GM19035 (cell line): ENCODE results near the gene CRYGN.
A peak's percentile ranks its signal among the peaks of the same experiment; 100 is the strongest.

ENCODE experiments used
- ATAC-seq: cut with Tn5 transposase; IDR thresholded peaks from one replicate; pipeline ENCODE4 v1.9.1; 2021; ENCODE audit not compliant: unreplicated experiment

The CRYGN gene

DNA sequence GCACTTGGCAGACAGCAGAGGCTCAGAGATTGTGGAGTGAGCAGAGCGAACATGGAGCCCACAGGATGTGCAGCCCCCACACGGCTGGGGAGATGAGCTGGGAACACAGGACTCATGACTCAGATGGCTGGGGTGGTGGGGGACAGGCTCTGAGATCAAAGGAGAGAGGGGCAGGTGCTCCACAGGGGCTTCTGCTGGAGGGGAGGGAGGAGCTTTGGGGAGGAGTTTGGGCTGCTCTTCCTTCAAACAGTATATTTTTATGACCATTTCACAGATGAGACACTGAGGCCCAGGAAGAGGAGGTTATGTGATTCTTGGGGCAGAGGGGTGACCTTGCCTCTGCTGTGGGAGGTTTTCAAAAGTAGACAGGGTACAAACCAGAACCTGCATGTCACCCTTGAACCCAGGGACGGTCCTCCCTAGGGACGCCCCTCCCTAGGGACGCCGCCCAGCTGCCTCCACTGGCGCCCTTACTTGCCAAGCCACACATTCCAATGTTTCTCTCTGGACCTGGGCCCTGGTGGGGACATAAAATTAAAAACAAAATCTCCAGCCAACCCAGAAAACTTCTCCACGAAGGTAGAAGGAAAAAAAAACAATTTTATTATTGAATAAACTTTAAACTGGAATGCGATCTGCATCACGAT is 981 bp upstream of the CRYGN start:
- ATAC-seq: no peak

DNA sequence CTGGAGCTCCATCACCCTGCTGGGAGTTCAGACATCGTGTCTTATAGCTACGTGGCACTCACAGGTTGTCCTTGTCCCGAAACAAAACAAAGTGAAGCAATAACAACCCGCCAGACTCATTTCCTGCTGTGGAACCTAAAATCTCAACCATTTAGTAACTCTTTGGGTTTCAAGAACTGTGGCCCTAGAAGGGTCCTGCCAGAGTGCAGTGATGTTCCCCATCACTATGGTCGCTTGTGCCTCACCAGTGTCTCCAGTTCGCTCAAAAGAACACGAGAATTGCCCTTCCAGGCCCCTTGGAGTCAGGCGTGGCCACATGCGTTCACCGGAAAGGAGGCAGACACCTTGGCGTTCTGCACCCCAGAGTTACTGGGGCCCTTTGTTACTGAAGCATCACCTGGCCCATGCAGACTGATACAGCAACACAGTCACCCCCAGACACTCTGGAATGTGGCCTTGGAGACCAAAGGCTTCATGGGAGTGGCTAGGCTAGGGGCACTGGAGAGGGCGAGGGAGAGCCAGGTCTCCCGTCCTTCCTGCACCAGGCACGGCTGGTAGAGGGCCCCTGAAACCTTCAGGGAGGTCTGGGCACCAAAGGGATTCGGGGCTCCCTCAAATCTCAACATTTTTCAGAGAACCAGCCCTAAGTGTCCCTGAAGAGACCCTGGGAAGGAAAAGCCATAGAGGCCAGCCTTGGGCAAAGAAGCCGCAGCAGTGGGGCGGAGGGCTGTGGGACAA is 908 bp downstream of the CRYGN start:
- ATAC-seq: no peak

DNA sequence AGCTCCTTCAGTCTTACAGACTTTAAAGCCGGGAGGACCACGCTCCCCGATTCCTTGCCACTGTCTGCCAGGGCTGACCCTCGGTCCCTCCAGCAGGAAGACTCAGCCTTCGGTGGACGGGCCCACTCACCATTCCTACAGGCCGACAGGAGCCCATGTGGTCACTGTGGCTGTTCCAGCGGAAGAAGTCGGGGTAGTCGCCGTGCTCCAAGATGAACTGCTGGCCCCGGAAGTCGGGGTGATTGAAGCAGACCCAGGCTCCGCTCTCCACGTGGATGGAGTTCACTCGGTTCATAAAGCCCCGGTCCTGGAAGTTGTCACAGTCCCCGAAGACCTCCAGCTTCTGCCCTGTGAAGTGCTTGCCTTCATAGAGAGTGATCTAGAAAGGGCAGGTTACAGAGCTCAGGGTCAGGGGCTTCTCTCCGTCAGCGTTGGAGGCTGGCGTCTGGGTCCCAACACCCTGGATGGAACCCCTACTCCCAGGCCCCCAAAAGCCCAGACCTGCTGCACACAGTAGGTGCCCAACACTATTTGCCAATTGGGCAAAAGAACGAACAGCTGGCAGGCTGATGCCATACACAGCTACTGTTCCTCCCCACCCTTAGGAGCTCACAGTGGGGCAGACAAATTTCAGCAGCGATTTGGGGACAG is 1.9 kb downstream of the CRYGN start:
- ATAC-seq: no peak

DNA sequence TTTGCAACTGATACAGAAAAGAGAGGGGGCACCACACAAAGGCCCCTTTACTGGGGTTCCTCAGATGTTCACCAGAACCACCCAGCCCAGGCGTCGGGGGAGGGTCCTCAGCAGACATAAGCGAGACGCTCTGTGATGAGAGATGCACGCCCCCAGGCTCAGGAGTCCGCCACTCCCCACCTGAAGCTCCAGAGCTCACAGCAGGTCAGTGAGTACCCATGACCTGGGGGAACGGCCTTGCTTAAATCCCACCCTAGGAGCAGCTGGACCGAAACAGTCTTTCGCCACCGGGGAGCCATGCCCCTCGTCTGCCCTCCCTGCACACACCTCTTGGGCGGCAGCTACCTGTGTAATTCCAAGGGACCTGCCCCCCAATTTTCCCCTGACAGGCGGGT is 2.8 kb downstream of the CRYGN start:
- ATAC-seq: no peak

DNA sequence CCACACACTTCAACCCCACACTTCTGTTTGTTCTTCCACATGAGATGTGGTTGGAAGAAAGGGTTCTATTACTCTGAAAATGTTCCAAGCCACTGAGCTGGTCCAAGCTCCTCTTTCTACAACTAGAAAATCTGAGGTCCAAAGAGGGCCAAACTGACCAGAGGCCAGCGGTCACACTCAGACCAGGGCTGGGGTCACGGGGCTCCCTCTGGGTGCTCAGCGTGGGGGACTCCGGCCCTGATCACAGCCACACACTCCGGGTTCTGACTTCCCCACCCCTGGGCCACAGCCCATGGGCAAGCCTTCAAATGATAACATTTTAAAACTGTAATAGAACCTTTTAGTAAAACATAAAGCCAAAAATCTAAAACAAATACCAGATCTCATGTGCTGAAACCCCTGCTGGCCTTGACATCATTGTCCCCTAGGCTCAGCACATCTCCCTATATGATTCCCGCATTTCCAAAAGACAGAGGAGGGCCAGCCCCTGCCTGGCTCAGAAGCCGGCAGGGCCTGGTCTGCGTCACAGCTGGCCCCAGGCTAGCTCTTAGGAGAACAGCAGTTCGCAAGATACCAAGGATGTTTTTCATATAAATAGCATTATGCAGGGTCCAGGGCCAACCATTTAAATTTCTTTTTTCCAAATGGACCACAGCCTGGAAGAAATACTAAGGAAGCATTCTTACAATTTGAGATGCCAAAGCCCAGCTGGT is 3.3 kb downstream of the CRYGN start:
- no peak for ATAC-seq

DNA sequence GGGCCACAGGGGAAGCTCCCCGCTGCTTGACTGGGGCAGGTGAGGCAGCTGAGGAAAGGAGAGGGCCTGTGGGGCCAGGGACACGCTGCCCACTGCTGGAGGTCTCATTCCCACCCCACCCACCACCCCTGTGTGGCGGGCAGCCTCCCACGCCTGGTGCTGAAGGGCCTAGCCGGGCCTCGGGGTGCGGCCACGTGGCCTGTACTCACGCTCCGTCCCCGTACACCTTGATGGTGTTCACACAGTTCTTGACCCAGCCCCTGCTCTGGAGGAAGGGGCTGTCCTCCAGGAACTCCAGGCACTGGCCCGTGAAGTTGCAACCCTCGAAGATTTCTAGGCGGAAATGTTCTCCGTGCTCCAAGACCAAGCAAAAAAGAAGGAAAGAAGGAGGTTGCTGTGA is 4.0 kb downstream of the CRYGN start:
- ATAC-seq: no peak

DNA sequence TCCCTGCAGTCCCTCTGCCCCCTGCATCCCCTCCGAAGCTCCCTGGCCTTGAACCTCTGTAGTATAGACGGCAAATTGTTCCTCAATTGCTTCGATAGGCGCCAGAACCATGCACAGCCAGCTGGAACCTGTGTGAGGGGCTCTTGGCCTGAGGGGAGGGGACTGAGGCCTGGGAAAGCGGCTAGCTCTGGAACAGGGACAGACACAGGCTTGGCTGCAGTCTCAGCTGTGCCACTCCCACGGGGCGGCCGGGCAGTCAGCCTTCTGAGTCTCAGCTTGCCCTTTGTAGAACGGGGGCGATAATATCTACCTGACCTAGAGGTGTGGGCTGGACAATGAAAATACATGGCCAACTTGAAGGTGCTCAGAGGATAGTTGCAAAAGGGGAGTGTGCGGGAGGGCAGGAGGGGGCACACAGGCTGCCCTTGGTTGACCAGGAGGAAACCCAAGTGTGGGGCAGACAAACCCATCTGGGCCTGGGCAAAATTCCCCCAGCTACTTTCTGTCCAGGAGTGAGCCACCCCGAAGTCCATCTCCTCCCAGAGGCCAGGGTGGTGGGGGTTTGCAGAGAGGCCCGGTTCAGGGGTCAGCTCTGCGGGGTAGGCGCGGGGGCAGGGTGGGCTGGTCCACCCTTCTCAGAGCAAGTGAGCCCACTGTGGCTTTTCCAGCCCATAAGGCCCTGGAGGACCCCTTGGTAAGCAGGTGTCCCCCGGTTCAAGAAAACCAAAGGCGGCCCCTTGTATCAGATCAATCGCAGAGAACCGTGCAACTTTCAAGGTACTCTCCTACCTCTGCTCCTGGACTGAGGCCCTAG is 4.6 kb downstream of the CRYGN start:
- ATAC-seq: no peak

DNA sequence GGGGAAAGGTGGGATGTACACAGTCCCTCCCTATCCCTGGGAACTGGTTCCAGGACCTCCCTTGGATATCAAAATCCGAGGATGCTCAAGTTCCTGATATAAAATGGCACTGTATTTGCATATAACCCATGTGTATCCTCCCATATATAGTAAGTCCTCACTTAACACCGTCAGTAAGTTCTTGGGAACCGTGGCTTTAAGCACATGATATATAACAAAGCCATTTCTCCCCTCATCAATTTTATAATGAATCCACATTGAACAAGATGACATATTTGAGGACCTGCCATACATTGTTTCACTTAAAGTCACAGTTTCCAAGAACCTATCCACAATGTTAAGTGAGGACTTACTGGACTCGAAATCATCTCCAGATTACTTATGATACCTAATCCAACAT is 5.4 kb downstream of the CRYGN start:
- no peak for ATAC-seq

DNA sequence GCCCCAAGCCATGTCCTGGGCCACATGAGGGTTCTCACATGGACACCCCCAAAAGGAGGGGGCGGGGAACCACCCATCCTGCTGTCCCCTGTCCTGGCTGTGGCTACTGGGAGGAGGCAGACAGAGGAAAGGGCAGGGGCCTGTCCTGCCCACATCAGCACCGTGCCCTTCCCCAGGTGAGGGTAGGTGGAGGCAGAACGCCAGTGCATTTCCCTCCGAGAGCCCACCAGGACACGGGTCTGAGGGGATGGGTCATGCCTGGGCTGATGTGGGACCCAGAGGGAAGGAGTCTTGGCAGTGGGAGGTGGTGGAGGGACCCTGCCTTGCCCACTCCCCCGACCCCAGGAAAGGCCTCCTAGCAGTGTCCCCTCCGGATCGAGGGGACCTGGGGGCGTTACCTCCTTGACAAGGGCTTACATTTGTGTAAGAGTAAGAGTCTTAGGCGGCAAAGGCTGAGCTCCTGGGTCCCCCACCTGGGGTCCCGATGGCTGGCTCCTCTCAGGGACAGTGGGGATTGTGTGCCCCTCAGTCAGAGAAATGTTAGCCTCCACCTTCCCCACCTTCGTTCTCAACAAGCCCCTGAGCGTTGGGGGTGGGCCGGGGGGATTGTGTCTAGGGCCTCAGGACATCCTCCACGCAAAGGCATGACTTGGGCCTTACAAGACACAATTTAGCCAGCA is 6.1 kb downstream of the CRYGN start:
- no peak for ATAC-seq

DNA sequence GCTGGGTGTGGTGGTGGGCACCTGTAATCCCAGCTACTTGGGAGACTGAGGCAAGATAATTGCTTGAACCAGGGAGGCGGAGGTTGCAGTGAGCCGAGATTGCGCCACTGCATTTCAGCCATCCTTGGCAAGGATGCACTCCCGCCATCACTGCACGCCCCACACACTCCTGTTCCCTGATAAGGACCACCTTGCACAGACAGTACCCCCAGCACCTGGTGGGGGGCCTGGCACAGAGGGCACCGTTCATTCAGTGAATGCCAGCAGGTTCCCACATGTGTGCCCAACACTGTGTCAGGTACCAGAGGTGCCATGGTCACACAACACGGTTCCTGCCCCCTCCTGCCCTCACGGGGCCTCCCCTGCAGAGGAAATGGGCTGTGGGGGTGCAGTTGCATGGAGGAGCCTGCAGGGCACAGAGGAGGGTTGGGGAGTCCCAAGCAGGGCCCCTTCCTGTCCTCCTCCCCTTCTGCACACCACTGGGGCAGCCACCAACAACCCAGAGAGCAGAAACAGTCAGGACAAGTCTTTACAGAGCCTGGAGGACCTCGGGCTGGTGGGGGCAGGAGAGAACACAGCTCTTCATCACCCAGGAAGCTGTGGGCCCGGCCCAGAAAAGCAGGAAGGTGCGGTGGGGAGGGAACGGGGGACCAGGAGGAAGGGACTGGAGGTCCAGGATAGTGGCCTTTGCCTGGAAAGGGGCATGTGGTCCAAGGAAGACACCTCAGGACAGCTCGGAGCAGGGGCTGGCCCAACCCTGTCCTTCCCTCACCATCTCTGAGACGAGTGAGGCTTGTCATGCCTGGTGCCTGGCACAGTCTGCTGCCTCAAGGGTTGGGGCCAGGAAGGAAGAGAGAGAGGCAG is 7.1 kb downstream of the CRYGN start:
- ATAC-seq: peak; percentile 88

DNA sequence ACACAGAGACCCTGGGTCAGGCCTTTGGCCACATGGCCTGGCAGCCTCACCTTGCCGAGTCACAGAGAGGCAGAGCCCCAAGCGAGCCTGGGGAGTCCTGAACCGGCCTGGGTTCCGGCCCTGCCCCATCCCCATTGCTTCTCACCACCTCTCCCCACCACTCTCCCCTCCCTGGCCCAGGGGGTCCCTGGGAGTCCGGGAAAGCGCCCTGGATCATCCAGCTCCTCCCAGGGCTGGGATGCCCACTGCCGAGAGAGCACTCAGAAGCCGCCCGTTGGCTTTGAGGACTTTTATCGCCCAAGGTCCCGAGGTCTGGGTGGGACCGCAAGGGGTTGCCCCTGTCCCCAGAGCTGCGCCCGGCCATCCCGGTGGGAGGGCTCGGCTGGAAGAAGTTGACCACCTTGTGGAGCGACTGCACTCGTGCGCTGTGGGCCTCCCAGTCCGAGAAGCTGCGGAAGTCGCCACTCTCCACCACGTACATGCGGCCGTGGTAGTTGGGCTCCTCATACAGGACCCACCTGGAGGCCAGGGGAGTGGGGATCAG is 8.1 kb downstream of the CRYGN start:
- no peak for ATAC-seq

DNA sequence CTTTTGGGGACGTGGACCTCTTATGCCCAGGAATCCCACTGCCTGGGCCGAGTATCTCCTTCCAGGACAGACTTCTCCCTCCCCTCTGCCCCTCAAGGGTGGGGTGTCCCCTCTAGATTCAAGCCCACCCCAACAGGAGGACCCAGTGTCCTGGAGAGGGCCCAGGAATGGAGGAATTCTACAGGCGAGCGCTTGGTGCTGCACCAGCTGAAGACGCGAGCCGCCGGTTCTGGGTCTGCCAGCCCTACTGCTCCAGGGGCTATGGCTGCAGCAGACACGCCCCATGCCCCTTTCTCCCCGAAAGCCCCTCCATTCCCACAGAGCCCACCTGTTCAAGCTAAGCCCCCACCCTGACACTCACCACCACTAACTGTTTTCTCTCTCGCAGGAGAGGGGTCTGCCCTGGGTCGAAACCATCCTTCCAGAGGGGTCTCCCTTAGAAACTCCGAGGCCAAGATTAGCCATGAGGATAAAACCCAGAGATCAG is 8.6 kb downstream of the CRYGN start:
- no peak for ATAC-seq

DNA sequence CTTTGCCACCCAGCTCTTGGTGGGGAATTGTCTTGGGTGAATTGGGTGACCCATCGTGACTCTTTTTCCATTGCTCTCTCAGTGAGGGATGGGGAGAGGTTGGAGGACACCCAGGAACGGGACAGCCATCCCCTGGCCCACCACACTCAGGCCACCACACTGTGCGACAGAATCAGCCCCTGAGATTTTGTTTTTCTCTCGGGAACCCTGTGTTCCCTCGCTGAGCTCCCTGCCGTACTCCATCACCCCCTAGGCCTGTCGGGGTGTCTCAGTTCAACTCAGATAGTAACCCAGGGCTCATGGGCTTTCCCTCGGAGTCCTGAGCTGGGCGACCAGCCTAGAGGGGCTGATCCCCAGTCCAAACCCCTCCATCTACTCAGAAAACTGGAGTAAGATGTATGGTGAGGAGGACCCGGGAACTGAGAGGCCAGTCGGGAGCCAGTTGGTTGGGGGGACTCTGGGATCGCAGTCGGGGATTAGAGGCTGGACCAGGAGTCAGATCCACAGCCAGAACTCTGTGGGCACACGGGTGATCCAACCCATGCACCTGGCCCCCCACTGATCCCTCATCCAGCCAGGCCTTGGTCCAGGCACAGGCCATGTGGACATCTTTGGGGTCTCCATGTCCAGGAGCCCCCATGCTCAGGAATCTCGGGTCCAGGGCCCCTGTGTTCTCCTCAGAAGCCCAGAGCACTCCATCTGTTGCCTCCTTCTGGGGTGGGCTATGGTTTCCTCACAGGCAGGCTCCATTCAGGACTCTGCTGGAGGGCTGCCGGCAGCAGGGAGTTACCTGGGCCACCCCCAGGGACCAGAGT is 9.3 kb downstream of the CRYGN start:
- ATAC-seq: no peak

DNA sequence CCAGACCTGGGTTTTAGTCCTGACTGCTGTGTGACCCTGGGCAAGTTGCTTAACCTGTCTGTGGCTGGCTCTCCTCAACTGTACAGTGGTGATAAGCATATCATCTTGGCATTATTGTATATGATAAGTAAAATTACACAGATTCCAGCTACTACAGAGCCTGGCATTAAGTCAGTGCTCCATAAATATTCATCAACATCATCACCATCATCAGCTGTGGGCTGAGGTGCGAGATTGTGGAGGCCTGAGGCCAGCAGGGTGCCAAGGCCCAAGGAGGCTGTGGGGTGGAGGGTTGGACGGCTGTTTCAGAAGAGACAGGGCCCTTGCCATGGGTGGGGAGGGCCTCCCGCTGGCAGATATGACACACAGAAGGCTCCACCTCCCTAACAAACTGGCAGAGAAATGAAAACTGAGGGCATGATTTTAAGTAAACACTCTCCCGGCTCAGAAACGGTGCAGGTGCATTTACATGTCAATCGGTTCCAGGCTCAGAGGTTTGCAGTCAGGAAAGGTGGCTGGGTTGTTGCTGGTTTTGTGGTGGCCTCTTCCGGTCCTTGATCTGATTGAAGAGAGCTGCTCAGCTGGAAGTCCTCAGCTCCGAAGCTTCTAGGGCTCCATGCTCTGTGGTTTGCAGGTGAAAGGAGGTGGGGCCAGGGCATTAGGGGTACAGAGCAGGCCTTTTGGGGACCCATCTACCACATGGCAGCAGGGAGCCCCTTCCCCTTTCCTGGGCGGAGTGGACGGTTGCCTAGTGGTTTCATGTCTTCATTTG is 10.2 kb downstream of the CRYGN start:
- no peak for ATAC-seq

DNA sequence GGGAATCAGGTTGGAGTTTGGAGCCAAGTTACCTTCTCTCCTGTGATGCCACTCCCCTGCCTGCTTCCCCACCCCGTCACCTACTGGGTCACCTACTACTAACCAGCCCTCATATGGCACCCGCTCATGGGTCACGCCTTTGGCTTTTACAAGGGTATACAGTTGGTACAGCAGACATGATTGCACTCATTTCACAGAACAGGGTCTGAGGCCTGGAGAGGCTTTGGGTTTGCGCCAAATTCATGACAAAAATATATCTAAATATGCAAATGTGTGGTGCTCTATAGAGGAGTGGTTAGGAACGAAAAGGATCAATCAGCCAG is 10.7 kb downstream of the CRYGN start:
- no peak for ATAC-seq

DNA sequence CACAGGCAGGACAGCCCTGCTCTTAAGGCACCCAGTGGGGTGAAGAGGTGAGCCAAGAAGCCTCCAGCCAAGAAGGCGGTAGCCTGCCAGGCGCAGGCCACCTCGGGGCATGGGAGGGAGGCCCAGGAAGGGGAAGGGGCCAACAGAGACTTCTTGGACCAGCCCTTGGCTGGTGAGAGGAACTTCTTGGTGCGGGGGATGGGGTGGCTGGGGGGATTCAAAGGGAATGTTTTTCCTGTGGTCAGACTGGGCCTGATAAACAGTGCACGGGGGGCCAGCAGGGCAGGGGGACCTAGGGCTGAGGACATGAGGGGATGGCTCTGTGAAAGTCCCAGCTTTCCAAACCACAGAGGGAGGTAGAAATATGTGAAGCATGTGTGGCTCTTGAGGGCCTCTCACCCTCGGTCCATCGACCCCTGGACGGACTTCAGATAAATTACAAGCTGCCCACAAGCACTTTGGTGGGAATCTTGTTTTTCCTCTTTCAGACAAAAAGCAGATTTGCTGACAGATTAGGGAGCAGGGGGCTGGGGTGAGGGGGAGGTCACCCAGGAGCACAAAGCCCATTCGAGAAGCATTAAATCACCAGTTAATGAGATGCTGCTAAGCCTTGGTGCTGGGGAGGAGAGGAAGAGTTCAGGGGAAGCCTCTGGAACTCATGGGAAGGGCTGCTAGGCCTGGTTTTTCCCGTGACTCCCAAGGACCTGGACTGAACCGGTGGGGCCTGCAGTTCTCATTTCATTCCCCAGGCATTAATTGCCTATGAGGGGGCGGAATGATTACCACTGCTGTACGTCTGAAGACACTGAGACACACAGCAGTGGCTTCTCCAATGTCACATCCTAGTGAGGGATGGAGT is 11.3 kb downstream of the CRYGN start:
- ATAC-seq: no peak
